GM12865 (cell line): ENCODE results near the gene PROM1.

Experiments
- DNase-seq: peaks from one replicate; pipeline ENCODE4 v3.0.0; 2010; ENCODE audit warnings: low read depth
- H3K4me3 ChIP-seq: 2 replicates; pipeline ENCODE4 v1.5.1; 2011; ENCODE audit warnings: mild to moderate bottlenecking, low read depth, low read length, control low read depth
- TF ChIP-seq, protein P1 (sequence below): IDR thresholded peaks from 2 replicates; pipeline ENCODE4 v1.5.1; 2011; ENCODE audit warnings: low read length, control low read depth, low read depth, inconsistent platforms; ENCODE audit not compliant: insufficient read depth; ENCODE audit errors: missing control alignments

PROM1 gene

DNA sequence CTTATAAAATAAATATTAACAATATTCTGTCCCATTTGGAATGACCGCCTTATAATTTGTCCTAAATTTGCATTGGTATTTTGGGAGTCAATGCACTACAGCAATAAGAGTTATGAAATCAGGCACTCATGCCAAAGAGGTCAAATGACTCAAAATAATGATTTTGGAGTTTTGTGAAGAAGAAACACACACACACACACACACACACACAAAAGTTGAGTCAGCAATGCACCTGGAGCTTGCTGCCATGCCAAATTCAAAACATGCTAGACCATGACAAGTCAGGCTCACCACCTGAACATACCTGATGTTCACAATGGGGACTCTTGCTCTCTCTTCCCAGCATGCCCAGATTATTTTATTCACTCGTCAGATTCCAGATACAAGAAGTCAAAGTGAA lies 56.7 kb downstream of the PROM1 start:
- no peak overlapping the region for H3K4me3 ChIP-seq
- DNase-seq = no peak
- TF ChIP-seq, protein P1, sequence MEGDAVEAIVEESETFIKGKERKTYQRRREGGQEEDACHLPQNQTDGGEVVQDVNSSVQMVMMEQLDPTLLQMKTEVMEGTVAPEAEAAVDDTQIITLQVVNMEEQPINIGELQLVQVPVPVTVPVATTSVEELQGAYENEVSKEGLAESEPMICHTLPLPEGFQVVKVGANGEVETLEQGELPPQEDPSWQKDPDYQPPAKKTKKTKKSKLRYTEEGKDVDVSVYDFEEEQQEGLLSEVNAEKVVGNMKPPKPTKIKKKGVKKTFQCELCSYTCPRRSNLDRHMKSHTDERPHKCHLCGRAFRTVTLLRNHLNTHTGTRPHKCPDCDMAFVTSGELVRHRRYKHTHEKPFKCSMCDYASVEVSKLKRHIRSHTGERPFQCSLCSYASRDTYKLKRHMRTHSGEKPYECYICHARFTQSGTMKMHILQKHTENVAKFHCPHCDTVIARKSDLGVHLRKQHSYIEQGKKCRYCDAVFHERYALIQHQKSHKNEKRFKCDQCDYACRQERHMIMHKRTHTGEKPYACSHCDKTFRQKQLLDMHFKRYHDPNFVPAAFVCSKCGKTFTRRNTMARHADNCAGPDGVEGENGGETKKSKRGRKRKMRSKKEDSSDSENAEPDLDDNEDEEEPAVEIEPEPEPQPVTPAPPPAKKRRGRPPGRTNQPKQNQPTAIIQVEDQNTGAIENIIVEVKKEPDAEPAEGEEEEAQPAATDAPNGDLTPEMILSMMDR = no peak

DNA sequence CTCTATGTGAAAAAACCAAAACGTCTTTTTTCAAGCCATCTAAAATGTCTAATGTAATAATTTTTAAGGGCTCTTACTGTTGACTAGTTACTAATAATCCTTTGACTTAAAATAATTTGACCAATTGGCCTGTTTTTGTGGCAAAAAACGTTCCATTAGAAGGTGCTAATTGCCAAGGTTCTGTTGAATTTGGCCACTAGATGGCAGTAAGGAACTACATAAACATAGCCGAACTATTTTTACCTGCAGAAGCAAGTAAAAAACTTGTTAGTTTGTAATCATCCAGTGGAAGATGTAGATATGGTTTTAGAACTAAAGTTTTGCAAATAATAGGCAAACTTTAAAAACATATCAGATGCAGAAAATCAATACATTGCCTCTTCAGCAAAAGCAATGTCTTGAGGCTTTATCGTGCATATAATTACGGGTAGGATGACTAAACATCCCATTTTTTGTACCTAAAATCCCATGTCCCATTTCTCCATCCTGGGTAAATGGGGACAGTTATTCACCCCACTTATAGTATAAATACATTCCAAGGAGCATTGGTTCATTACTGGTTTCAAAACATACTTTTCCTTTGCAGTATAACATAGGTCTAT lies 57.6 kb downstream of the PROM1 start:
- TF ChIP-seq, protein P1 = peak; percentile 61
- peak; percentile 71 for DNase-seq
- H3K4me3 ChIP-seq = no peak overlapping the region

DNA sequence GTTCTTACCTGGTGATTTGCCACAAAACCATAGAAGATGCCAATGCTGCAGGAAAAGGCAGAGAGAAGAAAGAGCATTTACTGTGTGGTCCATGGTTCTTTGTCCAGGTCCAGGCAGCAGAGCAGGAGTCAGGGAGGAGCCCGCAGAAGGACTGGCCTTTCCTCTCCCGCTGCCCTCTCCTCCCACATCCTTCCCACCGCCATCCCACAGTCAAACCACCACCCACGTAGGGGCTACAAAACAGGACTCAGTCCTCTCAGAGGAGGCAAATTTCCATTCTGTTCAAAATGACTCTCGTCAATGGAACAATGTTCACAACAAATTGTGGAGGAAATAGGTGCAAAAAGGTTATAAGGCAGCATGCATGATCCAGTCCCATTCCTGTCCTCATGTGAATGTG lies 58.6 kb downstream of the PROM1 start:
- TF ChIP-seq, protein P1 = no peak
- H3K4me3 ChIP-seq = no peak overlapping the region
- no peak for DNase-seq

DNA sequence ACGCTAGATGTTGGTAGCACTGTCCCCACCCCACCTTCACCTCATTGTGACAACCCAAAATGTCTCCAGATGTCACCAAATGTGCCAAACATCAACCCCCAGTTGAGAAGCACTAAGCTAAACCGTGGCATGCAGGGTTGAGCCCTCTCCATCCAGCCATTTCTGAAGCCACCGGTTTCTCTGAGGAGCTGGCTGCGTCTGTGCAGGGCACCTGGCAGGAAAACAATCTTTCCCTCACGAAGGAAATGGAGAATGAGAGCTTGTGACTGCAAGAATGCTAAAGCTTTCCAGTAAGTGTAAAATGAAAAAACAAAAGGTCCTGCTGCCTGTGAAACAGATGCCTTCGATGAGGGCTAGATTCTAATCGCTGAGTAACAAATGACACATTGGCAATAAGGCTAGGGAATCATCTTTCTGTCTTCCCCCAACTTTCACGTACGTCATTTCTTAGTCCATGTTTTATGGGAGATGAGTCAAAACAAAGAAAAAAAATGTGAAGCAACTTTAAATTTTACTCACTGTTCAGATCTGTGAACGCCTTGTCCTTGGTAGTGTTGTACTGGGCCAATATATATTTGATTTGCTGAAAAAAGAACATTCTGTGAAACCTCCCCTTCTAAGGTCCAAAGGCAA lies 59.9 kb downstream of the PROM1 start:
- DNase-seq = no peak
- H3K4me3 ChIP-seq = no peak overlapping the region
- TF ChIP-seq, protein P1 = no peak

DNA sequence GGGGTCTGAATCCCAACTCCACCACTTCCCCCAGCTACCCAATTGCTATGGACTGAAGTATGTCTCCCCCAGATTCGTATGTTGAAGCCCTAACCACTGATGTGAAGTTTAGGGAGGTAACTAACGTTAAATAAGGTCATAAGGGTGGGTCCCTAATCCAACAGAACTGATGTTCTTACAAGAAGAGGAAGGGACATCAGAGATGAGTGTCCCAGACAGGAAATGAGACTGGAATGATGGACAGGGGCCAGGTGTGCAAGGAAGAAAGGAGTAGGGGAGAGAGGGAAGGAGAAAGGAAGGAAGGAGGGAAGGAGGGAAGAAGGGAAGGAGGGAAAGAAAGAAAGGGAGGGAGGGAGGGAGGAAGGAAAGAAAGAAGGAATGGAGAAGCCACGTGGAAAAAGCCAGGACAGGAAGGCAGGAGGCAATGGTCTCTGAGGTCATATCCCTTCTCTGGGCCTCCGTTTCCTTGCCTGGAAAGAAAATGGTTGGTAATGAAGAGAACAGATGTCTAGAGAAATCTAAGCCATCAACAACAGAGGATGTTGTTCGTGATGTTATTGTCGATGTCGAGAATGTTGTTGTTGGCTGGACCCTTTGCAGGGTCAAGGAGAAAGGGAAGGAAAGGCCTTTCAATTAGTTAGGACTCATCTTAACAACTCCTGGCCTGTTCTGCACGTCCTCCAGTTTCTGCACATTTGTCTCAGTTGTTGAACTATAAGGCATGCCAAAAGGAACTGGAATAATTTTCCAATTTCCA lies 61.8 kb downstream of the PROM1 start:
- TF ChIP-seq, protein P1 = no peak
- no peak overlapping the region for H3K4me3 ChIP-seq
- no peak for DNase-seq

DNA sequence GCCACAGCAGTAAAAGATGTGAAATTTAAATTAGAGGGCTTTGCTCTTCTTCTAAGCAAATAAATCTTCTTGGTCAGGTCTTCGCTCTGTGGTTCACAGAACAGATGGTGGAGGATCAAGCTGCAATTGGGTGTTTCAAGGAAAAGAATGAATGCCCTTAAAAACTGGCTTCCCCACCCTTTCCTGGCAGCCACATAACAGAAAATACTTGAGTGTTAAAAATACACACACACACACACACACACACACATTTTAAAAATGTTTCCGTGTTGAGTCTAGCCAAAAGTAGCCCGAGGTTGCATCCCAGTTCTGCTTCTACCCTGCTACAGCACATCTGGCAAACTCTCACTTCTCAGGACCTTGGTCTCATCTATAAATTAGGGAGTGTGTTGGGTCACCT lies 64.2 kb downstream of the PROM1 start:
- H3K4me3 ChIP-seq = no peak overlapping the region
- no peak for DNase-seq

More for the DNA sequence above, 64.2 kb downstream of the PROM1 start:
- TF ChIP-seq, protein P1 = no peak
